Activated T-helper 9 cell treated with anti-CD3 and anti-CD28 coated beads, Interleukin-2, amount 50 U/mL, for 16 hours (primary cell): ENCODE results near the gene PLVAP.

Source experiments
- DNase-seq: peaks from one replicate; pipeline ENCODE4 v3.0.0-alpha.2; 2020; ENCODE audit warnings: low read depth

The PLVAP gene

DNA sequence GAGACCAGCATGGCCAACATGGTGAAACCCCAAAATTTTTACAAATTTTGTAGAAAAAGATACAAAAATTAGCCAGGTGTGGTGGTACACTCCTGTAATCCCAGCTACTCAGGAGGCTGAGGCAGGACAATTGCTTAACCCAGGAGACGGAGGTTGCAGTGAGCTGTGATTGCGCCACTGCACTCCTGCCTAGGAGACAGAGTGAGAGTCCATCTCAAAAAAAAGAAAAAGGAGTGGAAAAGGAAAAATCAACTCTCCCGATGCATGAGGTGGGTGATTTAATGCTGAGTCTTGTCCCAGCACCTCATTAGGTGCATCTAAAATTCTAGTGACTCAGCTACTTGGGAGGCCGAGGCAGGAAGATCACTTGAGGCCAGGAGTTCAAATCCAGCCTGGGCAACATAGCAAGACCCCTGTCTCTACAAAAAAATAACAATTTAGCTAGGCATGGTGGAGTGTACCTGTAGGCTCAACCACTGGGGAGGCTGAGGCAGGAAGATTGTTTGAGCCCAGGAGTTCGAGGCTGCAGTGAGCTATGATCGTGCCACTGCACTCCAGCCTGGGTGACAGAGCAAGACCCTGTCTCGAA lies 20.0 kb downstream of the PLVAP start:
- no peak for DNase-seq

GRCh38 chr19:17353386-17353785 lies 23.8 kb downstream of the PLVAP start:
- DNase-seq = no peak

GRCh38 chr19:17352608-17353280 lies 24.4 kb downstream of the PLVAP start:
- DNase-seq = no peak

- no peak for DNase-seq
Measured at GRCh38 chr19:17351815-17352435, 25.2 kb downstream of the PLVAP start.

GRCh38 chr19:17348700-17349099 lies 28.4 kb downstream of the PLVAP start:
- DNase-seq = no peak

- no peak for DNase-seq
Measured at GRCh38 chr19:17347877-17348276, 29.3 kb downstream of the PLVAP start.

GRCh38 chr19:17347361-17347760 lies 29.8 kb downstream of the PLVAP start:
- DNase-seq = no peak

- peak; percentile 67 for DNase-seq
Measured at GRCh38 chr19:17346109-17346671, 31.0 kb downstream of the PLVAP start.

- DNase-seq = no peak
Measured at GRCh38 chr19:17341845-17342244, 35.3 kb downstream of the PLVAP start.

DNA sequence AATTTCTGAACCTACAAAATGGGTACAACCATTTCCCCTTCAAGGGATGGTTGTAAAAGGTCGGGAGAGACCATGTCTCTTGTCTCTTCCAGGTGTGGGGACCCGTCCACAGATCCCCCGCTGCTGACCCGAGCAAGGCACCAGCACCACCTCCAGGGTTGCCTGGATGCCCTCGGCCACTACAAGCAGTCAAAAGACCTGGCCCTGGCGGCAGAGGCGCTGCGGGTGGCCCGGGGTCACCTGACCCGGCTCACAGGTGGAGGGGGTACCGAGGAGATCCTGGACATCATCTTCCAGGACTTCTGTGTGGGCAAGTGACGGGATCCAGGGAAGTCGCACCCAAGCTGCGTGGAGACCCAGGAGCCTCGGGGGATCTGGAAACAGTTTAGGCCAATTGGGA lies 35.8 kb downstream of the PLVAP start:
- no peak for DNase-seq

DNA sequence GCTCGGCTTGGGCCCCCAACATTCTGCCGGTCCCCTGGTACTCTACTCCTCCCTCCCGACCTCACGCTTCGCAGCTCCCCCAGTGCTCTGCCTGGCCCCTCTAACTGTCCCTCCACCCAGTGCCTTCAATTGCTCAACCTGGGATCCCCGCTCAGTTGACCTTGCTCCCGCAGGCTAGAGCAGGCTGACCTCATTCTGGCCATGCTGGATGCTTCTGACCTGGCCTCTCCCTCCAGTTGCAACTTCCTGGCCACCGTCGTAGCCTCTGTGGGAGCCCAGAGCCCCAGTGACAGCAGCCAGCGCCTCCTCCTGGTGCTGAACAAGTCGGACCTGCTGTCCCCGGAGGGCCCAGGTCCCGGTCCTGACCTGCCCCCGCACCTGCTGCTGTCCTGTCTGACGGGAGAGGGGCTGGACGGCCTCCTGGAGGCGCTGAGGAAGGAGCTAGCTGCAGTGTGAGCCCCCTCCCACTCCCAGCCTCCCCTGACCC lies 36.2 kb downstream of the PLVAP start:
- DNase-seq = no peak

DNA sequence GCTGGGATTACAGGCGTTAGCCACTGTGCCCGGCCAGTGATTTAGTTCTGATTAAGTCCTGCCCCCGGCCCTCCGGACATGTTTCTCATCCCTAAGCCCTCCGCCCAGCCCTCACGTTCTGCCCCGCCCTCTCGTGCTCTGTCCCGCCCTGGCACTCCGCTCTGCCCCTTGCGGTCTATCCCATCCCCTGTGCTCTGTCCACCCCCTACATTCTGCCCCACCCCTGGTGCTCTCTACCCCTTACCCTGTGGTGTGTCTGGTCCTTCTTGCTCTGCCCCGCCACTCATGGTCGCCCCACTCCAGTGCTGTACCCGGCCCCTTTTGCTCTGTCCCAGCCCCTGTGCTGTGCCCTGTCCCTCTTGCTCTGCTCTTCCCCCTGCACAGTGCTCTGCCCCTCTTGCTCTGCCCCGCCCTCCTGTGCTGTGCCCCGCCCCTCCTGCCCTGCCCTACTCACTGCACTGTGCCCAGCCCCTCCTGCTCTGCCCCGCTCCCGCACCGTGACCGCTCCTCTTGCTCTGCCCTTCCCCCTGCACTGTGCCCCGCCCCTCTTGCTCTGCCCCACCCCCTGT lies 36.8 kb downstream of the PLVAP start:
- DNase-seq = no peak

- peak; percentile 19 for DNase-seq
Measured at GRCh38 chr19:17339088-17339741, 37.9 kb downstream of the PLVAP start.

DNA sequence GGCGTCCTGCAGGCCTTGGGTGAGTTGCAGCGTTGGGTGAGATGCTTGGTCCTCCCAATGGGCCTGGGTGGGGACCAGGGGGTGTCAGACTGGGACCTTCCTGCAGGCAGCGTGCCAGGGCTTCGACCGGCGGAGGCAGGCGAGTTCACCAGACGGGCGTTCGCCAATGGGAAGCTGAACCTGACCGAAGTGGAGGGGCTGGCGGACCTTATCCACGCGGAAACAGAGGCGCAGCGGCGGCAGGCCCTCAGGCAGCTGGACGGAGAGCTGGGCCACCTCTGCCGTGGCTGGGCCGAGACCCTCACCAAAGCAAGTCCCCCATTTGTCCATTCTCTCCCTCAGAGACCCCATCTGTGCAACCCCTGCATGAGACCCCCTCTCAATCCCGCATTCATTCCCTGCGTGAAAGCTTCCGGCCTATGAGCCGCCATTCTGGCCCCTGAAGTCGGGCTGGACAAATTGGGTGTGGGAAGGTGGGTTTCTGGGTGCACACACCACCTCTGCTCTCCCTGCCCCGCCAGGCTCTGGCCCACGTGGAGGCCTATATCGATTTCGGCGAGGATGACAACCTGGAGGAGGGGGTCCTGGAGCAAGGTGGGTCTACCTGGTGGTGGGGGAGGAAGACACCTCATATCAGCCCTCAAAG lies 38.6 kb downstream of the PLVAP start:
- no peak for DNase-seq

GRCh38 chr19:17337675-17338432 lies 39.3 kb downstream of the PLVAP start:
- DNase-seq = no peak

- DNase-seq = peak; percentile 94
Measured at GRCh38 chr19:17336872-17337674, 40.1 kb downstream of the PLVAP start, which contains the start of gene GTPBP3. TSS of gene GTPBP3 (plus strand) at chr19:17337553. CDS start at chr19:17337612, 59 bp downstream.

DNA sequence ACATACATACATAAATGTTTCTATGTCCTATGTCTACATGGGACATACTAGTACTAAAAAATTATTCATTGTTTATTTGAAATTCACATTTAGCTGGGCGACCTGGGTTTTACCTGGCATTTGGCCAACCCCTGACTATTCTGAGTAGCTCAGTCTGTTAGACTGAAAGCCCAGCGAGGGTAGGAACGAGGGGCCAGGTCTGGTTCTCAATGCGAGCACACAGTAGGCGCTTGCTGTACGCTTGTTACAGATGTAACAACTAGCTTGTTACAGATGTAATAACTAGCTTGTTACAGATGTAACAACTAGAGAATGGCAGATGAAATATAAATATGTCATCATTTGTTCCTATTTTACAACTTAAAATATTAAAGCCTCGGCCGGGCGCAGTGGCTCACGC lies 41.6 kb downstream of the PLVAP start:
- DNase-seq = no peak

DNA sequence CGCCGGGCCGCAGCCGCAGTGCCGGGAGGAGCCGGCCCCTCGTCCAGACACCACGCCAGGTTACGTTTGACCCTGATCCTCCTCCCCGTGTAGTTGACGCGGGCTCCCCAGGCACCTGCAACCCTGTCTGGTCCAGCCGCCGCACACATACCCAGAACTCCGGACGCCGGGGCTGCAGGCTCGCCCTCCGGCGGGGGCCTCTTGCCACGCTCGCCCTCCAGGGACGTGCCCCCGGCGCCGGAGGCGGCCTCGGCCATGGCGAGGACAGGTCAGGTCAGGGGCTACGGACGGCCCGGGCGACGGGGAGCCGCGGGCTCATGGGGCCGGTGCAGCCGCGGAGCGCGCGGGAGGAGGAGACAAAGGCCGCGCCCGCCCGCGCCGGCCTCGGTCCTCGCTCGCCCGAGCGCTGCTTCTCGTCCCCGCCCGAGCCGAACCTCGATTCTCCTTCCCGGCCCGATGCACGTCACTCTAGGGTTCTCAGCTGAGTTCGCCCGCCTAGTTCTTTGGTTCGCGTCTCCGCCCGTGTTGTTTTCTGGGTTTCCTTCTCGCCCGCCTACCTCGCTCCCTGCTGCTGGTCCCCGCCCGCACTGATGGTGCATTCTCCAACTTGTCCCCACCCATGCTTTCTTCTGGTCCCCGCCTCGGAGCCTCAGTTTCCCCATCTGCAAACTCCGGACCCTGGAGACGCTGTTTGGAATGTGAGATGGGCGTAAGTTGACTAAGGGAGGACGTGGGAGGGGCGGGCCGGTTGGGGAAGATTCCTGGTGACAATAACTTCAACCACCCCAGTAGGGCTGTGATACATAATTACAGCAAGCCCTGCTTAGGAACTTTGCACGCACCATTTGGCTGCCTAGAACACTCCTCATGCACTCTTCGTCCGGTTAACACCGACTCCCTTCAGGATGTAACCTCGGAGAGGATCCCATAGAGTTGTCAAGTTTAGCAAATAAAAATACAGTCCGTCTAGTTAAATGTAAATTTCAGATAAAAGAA lies 42.4 kb downstream of the PLVAP start, which contains the start of gene ANO8:
Gene ANO8, minus strand, starts transcription at position 442 of the 996 bp plus-strand sequence. Its CDS starts 185 bp downstream, at position 257.
- peak; percentile 88 for DNase-seq
